Measurements from ENCODE around the gene SDC4. TPM values are rescaled to one million over a fixed set of nuclear protein-coding genes. Genes with fewer than 3 reads are reported as not detected.
A peak's percentile ranks its signal among the peaks of the same experiment; 100 is the strongest.

Gene SDC4
- total RNA-seq, 1 experiment from 2014 or later, result 100 TPM

DNA sequence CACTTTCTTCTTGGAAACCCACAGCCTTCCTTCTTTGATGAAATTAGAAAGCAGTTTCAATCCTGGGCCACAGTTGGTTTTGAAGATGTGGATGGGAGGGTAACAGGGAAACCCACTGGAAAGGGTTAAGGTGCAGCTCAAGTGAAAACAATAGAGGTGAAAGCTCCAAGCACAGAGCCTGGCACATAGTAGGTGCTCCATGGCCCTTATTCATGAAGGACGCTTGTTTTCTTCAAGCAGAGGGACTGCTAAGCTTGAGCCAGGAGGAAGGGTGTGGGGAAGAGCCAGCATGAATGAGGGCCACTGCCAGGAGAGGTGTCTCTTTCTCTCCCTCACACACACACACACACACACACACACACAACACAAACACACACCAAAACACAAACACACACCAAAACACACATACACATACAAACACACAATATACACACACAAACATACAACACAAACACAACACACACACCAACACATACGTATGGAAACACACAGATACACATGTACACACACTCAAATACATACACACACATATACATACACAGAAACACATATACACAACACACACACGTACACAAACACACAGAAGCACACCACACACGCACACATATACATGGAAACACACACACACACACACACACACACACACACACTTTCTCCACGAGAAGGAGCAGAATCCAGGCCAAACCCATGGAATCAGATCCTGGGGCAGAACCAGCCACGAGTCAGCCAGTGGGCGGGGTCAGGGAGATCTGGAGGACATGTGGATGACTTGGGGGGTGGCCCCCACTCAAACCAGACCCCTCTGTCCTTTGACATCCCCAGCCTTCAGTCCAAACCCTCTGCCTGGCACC lies 65.3 kb downstream of the SDC4 start:
- Histone ChIP-seq H3K9me2 (ENCODE audit: insufficient read depth) (no peaks in the 10 kb centered on the region), H3K79me2 (ENCODE audit: insufficient read depth, low read length) (no peaks in the 10 kb centered on the region), H4K20me1 (ENCODE audit: insufficient read depth) (no peaks in the 10 kb centered on the region), H3K27me3 (ENCODE audit: insufficient read depth, low read length) (no peaks in the 10 kb centered on the region), H3K4me1 (ENCODE audit: control insufficient read depth in 1 of 2, insufficient read depth in 2 of 2, low read length in 2 of 2) (peaks cover 0 to 11% of the 10 kb centered on the region in 2 experiments; a peak in 3 of 4 replicates), H2AFZ (ENCODE audit: low read depth, low read length, poor library complexity, severe bottlenecking) (no peak overlapping the region), H3K9ac (ENCODE audit: low read length) (no peak overlapping the region), H3K4me3 (replicated peaks in 1 of 2; ENCODE audit: low read depth in 1 of 2, low read length in 2 of 2) (no peak overlapping the region), H3K27ac (ENCODE audit: low read depth, low read length) (no peak overlapping the region), H3K9me3 (ENCODE audit: control insufficient read depth in 1 of 2, insufficient read depth in 1 of 2, low read depth in 1 of 2, low read length in 2 of 2) (no peaks in the 10 kb centered on the region), H3K36me3 (ENCODE audit: control insufficient read depth in 1 of 2, insufficient read depth in 2 of 2, low read length in 2 of 2) (no peaks in the 10 kb centered on the region), H3K4me2 (ENCODE audit: low read length) (peak overlapping the region; percentile 41)
- CTCF ChIA-PET, result interaction anchor here (1.1 to 2.2 kb wide), 2 partner anchors 9 to 11 kb away, joined by 4 to 9 read pairs; no protein-coding TSS in a partner anchor
- intact Hi-C loops (cut with micrococcal nuclease), result no loop called here
- POLR2A ChIA-PET, result interaction anchor here (0.7 kb wide), 1 partner anchor 62 kb away, joined by 3 read pairs; no protein-coding TSS in a partner anchor
- DNase-seq (ENCODE audit: low read depth, low spot score) (no peak), ATAC-seq (peak; percentile 52)
- no TSS peak for BruUV-seq (replicated peaks)
- RAD21 ChIA-PET (ENCODE audit: low non-redundant PET in 1 of 2, low total read pairs in 2 of 2, uncharacterized antibody in 2 of 2, unreplicated experiment in 2 of 2), result no interaction called here
- TF ChIP-seq EZH2phosphoT487 (IDR thresholded peaks at IDR 0.05; ENCODE audit: borderline replicate concordance) (no peak), EZH2 (IDR thresholded peaks at IDR 0.05) (no peak), CBX3 (IDR thresholded peaks at IDR 0.05; ENCODE audit: low read depth) (no peak)
- TF ChIP-seq, protein P1, sequence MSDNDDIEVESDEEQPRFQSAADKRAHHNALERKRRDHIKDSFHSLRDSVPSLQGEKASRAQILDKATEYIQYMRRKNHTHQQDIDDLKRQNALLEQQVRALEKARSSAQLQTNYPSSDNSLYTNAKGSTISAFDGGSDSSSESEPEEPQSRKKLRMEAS (IDR thresholded peaks at IDR 0.05), result no peak
- TF ChIP-seq, protein P2, sequence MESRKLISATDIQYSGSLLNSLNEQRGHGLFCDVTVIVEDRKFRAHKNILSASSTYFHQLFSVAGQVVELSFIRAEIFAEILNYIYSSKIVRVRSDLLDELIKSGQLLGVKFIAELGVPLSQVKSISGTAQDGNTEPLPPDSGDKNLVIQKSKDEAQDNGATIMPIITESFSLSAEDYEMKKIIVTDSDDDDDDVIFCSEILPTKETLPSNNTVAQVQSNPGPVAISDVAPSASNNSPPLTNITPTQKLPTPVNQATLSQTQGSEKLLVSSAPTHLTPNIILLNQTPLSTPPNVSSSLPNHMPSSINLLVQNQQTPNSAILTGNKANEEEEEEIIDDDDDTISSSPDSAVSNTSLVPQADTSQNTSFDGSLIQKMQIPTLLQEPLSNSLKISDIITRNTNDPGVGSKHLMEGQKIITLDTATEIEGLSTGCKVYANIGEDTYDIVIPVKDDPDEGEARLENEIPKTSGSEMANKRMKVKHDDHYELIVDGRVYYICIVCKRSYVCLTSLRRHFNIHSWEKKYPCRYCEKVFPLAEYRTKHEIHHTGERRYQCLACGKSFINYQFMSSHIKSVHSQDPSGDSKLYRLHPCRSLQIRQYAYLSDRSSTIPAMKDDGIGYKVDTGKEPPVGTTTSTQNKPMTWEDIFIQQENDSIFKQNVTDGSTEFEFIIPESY (IDR thresholded peaks at IDR 0.05; ENCODE audit: extremely low read depth, insufficient replicate concordance, low read length), result no peak

Measured in HCT116 (cell line).